Common myeloid progenitor, CD34-positive (primary cell): ENCODE measurements around the gene AGAP1.

Source experiments
- CTCF ChIA-PET: fragments of 350-600 bp; sonication (Branson Sonifier 250); formaldehyde crosslinking; loops from one replicate; lab custom pipeline; 2021; ENCODE audit warnings: antibody characterized with exemption; lab: Charles Lee
- POLR2A ChIA-PET: fragments of 350-600 bp; sonication (Branson Sonifier 250); formaldehyde crosslinking; loops from one replicate; lab custom pipeline; 2021; ENCODE audit warnings: antibody characterized with exemption; lab: Charles Lee
- DNase-seq, 3 donors: peaks; one replicate each; pipeline versions ENCODE4 v3.0.0 to v3.0.0-alpha.2; 2013
- H3K27ac ChIP-seq, 2 experiments: 1 replicate in 1 of 2; 2 replicates in 1 of 2; pipeline ENCODE4 v1.7.0; 2013; ENCODE audit warnings: inconsistent platforms in 2 of 2, low read length in 2 of 2, mild to moderate bottlenecking in 2 of 2, low read depth in 1 of 2, moderate library complexity in 1 of 2; ENCODE audit not compliant: severe bottlenecking in 2 of 2, insufficient read depth in 1 of 2, poor library complexity in 1 of 2
- H3K27me3 ChIP-seq, 5 experiments: replicated peaks in 2 of 5; 1 replicate in 3 of 5; 2 replicates in 2 of 5; pipeline versions ENCODE4 v1.6.1 to v1.7.0; 2013; ENCODE audit warnings: low read length in 4 of 5, mild to moderate bottlenecking in 2 of 5, moderate library complexity in 2 of 5, inconsistent platforms in 1 of 5; ENCODE audit not compliant: insufficient read depth in 5 of 5, control insufficient read depth in 4 of 5
- H3K36me3 ChIP-seq, 4 experiments: 1 replicate in 2 of 4; 2 replicates in 2 of 4; pipeline versions ENCODE4 v1.6.1 to v1.7.0; 2013; ENCODE audit warnings: low read length in 3 of 4, control low read depth in 1 of 4, mild to moderate bottlenecking in 1 of 4; ENCODE audit not compliant: control insufficient read depth in 4 of 4, insufficient read depth in 4 of 4
- H3K4me1 ChIP-seq, 4 experiments: 1 replicate in 3 of 4; 2 replicates in 1 of 4; pipeline versions ENCODE4 v1.6.1 to v1.7.1; 2013; ENCODE audit warnings: low read length in 3 of 4, mild to moderate bottlenecking in 3 of 4, control low read depth in 1 of 4, inconsistent platforms in 1 of 4, moderate library complexity in 1 of 4; ENCODE audit not compliant: control insufficient read depth in 4 of 4, insufficient read depth in 4 of 4; ENCODE audit errors: control extremely low read depth in 1 of 4
- H3K4me3 ChIP-seq, 7 experiments: 1 replicate in 4 of 7; 2 replicates in 3 of 7; pipeline versions ENCODE4 v1.5.1 to v1.7.0; 2013; ENCODE audit warnings: mild to moderate bottlenecking in 7 of 7, low read length in 6 of 7, moderate library complexity in 6 of 7, inconsistent platforms in 2 of 7, low read depth in 2 of 7, control low read depth in 1 of 7; ENCODE audit not compliant: insufficient read depth in 4 of 7, control insufficient read depth in 1 of 7; ENCODE audit errors: extremely low read depth in 1 of 7
- H3K9me3 ChIP-seq, 5 experiments: 1 replicate in 4 of 5; 2 replicates in 1 of 5; pipeline versions ENCODE4 v1.6.1 to v1.7.1; 2013; ENCODE audit warnings: low read length in 4 of 5, mild to moderate bottlenecking in 2 of 5, inconsistent platforms in 1 of 5, low read depth in 1 of 5, moderate library complexity in 1 of 5; ENCODE audit not compliant: control insufficient read depth in 4 of 5, insufficient read depth in 2 of 5; ENCODE audit errors: control extremely low read depth in 1 of 5
- WGBS: methylation state at CpG from one replicate; pipeline ENCODE4 v1.1.5; 2013; ENCODE audit not compliant: insufficient coverage; 5-methylcytosine and 5-hydroxymethylcytosine counted together

AGAP1 gene

GRCh38 chr2:236166796-236167296 lies 673.0 kb downstream of the AGAP1 start:
- Histone ChIP-seq H3K27ac (no peak overlapping the region), H3K9me3 (peaks cover 0 to 2% (median 0%) of the 10 kb centered on the region in 5 experiments), H3K4me1 (peaks cover 0 to 44% (median 19%) of the 10 kb centered on the region in 4 experiments), H3K27me3 (peaks cover 17 to 100% (median 49%) of the 10 kb centered on the region in 5 experiments), H3K36me3 (no peaks in the 10 kb centered on the region), H3K4me3 (peak overlapping the region in 3 of 7 experiments; percentile 4 to 59 (median 11))
- ChIA-PET POLR2A (no interaction called here), CTCF (interaction anchor here (0.7 to 2.9 kb wide), 3 partner anchors 14 to 403 kb away, joined by 4 to 13 read pairs (median 8); partner anchors contain the start of gene ACKR3)
- WGBS, result 0% methylated on average over 26 of the region's 29 CpGs
- DNase-seq, result peak in 1 of 3 donors; percentile 26

- peaks cover 19 to 100% (median 47%) of the 10 kb centered on the region in 5 experiments for H3K27me3 ChIP-seq
- H3K27ac ChIP-seq, result no peak overlapping the region
- CTCF ChIA-PET, result interaction anchor here (2.9 kb wide), 1 partner anchor 13 kb away, joined by 13 read pairs; no protein-coding TSS in a partner anchor
- POLR2A ChIA-PET, result no interaction called here
- peaks cover 0 to 44% (median 20%) of the 10 kb centered on the region in 4 experiments for H3K4me1 ChIP-seq
- peak overlapping the region in 2 of 7 experiments; percentile 38 to 50 for H3K4me3 ChIP-seq
- DNase-seq, result peak in 2 of 3 donors; percentile 38 to 45
- 3% methylated on average over 97 of the region's 112 CpGs for WGBS
- H3K36me3 ChIP-seq, result no peaks in the 10 kb centered on the region
- H3K9me3 ChIP-seq, result peaks cover 0 to 2% (median 0%) of the 10 kb centered on the region in 5 experiments
These were observed 673.7 kb downstream of the AGAP1 start for GRCh38 chr2:236167297-236168109.

GRCh38 chr2:236168110-236169080 lies 674.6 kb downstream of the AGAP1 start, which contains the start of gene GBX2:
GBX2 (minus strand) TSS chr2:236168386; CDS start chr2:236167971, 415 bp downstream.
- Histone ChIP-seq H3K9me3 (peaks cover 0 to 2% (median 0%) of the 10 kb centered on the region in 5 experiments), H3K4me3 (peak within 1 kb of the TSS in 2 of 7 experiments; percentile 38 to 50), H3K36me3 (no peaks in the 10 kb centered on the region), H3K4me1 (peaks cover 0 to 44% (median 21%) of the 10 kb centered on the region in 4 experiments), H3K27me3 (peaks cover 19 to 100% (median 53%) of the 10 kb centered on the region in 5 experiments), H3K27ac (no peak within 1 kb of the TSS)
- CTCF ChIA-PET, result interaction anchor here (1.6 kb wide), 1 partner anchor 9 kb away, joined by 7 read pairs; no protein-coding TSS in a partner anchor
- peak in 2 of 3 donors; percentile 45 to 53 for DNase-seq
- WGBS, result 4% methylated on average over 63 of the region's 105 CpGs
- POLR2A ChIA-PET, result no interaction called here

- Histone ChIP-seq H3K27me3 (peaks cover 19 to 100% (median 58%) of the 10 kb centered on the region in 5 experiments), H3K27ac (no peak overlapping the region), H3K9me3 (peaks cover 0 to 2% (median 0%) of the 10 kb centered on the region in 5 experiments), H3K4me3 (no peak overlapping the region), H3K36me3 (no peaks in the 10 kb centered on the region), H3K4me1 (peaks cover 0 to 36% (median 16%) of the 10 kb centered on the region in 4 experiments)
- ChIA-PET POLR2A (no interaction called here), CTCF (interaction anchor here (1.6 kb wide), 1 partner anchor 8 kb away, joined by 7 read pairs; no protein-coding TSS in a partner anchor)
- DNase-seq, result peak in 1 of 3 donors; percentile 40
- 4% methylated on average over 23 of the region's 36 CpGs for WGBS
These were observed 675.4 kb downstream of the AGAP1 start for GRCh38 chr2:236169151-236169721.

- POLR2A ChIA-PET, result no interaction called here
- WGBS, result 11% methylated on average over 15 of the region's 38 CpGs
- Histone ChIP-seq H3K4me3 (no peak overlapping the region), H3K4me1 (peaks cover 0 to 29% (median 13%) of the 10 kb centered on the region in 4 experiments), H3K36me3 (no peaks in the 10 kb centered on the region), H3K9me3 (peaks cover 0 to 2% (median 0%) of the 10 kb centered on the region in 5 experiments), H3K27ac (no peak overlapping the region), H3K27me3 (peaks cover 24 to 100% (median 58%) of the 10 kb centered on the region in 5 experiments)
- CTCF ChIA-PET, result interaction anchor here (0.9 to 1.6 kb wide), 2 partner anchors 8 to 10 kb away, joined by 4 to 7 read pairs; no protein-coding TSS in a partner anchor
- peak in 1 of 3 donors; percentile 7 for DNase-seq
These were observed 676.1 kb downstream of the AGAP1 start for GRCh38 chr2:236169741-236170589.
